ENCODE data around the gene FCGBP.

FCGBP gene

GRCh38 chr19:39942366-39942730, 7.9 kb upstream of the FCGBP start:
- no peak overlapping the region for H3K9ac ChIP-seq (ENCODE audit: low read length)
- no peaks in the 10 kb centered on the region for H3K27me3 ChIP-seq (ENCODE audit: control insufficient read depth in 1 of 2, insufficient read depth in 2 of 2, low read length in 2 of 2)
- H3K4me1 ChIP-seq (ENCODE audit: insufficient read depth, low read length), result no peaks in the 10 kb centered on the region
- H3K4me3 ChIP-seq (ENCODE audit: low read depth in 1 of 2, low read length in 2 of 2), result no peak overlapping the region
- H3K9me3 ChIP-seq (ENCODE audit: low read length), result no peaks in the 10 kb centered on the region
- H3K36me3 ChIP-seq (ENCODE audit: insufficient read depth, low read length), result no peaks in the 10 kb centered on the region
- H3K27ac ChIP-seq (ENCODE audit: low read depth, low read length), result no peak overlapping the region

- Histone ChIP-seq H3K9ac (ENCODE audit: low read length) (no peak overlapping the region), H3K4me1 (ENCODE audit: insufficient read depth, low read length) (no peaks in the 10 kb centered on the region), H3K27ac (ENCODE audit: low read depth, low read length) (no peak overlapping the region), H3K36me3 (ENCODE audit: insufficient read depth, low read length) (no peaks in the 10 kb centered on the region), H3K9me3 (ENCODE audit: low read length) (no peaks in the 10 kb centered on the region), H3K4me3 (ENCODE audit: low read depth in 1 of 2, low read length in 2 of 2) (no peak overlapping the region), H3K27me3 (ENCODE audit: control insufficient read depth in 1 of 2, insufficient read depth in 2 of 2, low read length in 2 of 2) (no peaks in the 10 kb centered on the region)
These were observed 7.4 kb upstream of the FCGBP start for GRCh38 chr19:39941615-39942365.

- Histone ChIP-seq H3K4me1 (ENCODE audit: insufficient read depth, low read length) (no peaks in the 10 kb centered on the region), H3K9ac (ENCODE audit: low read length) (no peak overlapping the region), H3K36me3 (ENCODE audit: insufficient read depth, low read length) (no peaks in the 10 kb centered on the region), H3K27ac (ENCODE audit: low read depth, low read length) (no peak overlapping the region), H3K27me3 (ENCODE audit: control insufficient read depth in 1 of 2, insufficient read depth in 2 of 2, low read length in 2 of 2) (peaks cover 0 to under 1% of the 10 kb centered on the region in 2 donors), H3K4me3 (ENCODE audit: low read depth in 1 of 2, low read length in 2 of 2) (no peak overlapping the region), H3K9me3 (ENCODE audit: low read length) (no peaks in the 10 kb centered on the region)
These were observed 6.7 kb upstream of the FCGBP start for GRCh38 chr19:39941151-39941550.

- H3K4me3 ChIP-seq (ENCODE audit: low read depth in 1 of 2, low read length in 2 of 2), result no peak overlapping the region
- no peak overlapping the region for H3K27ac ChIP-seq (ENCODE audit: low read depth, low read length)
- no peak overlapping the region for H3K9ac ChIP-seq (ENCODE audit: low read length)
- no peaks in the 10 kb centered on the region for H3K36me3 ChIP-seq (ENCODE audit: insufficient read depth, low read length)
- peaks cover 0 to 3% of the 10 kb centered on the region in 2 donors for H3K27me3 ChIP-seq (ENCODE audit: control insufficient read depth in 1 of 2, insufficient read depth in 2 of 2, low read length in 2 of 2)
- no peaks in the 10 kb centered on the region for H3K9me3 ChIP-seq (ENCODE audit: low read length)
- no peaks in the 10 kb centered on the region for H3K4me1 ChIP-seq (ENCODE audit: insufficient read depth, low read length)
These were observed 5.9 kb upstream of the FCGBP start for GRCh38 chr19:39940221-39940833.

- H3K4me1 ChIP-seq (ENCODE audit: insufficient read depth, low read length), result no peaks in the 10 kb centered on the region
These were observed 5.1 kb upstream of the FCGBP start for GRCh38 chr19:39939556-39939955.

GRCh38 chr19:39937787-39938186, 3.4 kb upstream of the FCGBP start:
- Histone ChIP-seq H3K27ac (ENCODE audit: low read depth, low read length) (no peak overlapping the region), H3K9me3 (ENCODE audit: low read length) (no peaks in the 10 kb centered on the region), H3K36me3 (ENCODE audit: insufficient read depth, low read length) (no peaks in the 10 kb centered on the region), H3K27me3 (ENCODE audit: control insufficient read depth in 1 of 2, insufficient read depth in 2 of 2, low read length in 2 of 2) (peaks cover 0 to 3% of the 10 kb centered on the region in 2 donors), H3K4me3 (ENCODE audit: low read depth in 1 of 2, low read length in 2 of 2) (no peak overlapping the region), H3K4me1 (ENCODE audit: insufficient read depth, low read length) (no peaks in the 10 kb centered on the region), H3K9ac (ENCODE audit: low read length) (no peak overlapping the region)

More at GRCh38 chr19:39939556-39939955, 5.1 kb upstream of the FCGBP start:
- Histone ChIP-seq H3K27me3 (ENCODE audit: control insufficient read depth in 1 of 2, insufficient read depth in 2 of 2, low read length in 2 of 2) (peaks cover 0 to 3% of the 10 kb centered on the region in 2 donors), H3K36me3 (ENCODE audit: insufficient read depth, low read length) (no peaks in the 10 kb centered on the region), H3K4me3 (ENCODE audit: low read depth in 1 of 2, low read length in 2 of 2) (no peak overlapping the region), H3K9me3 (ENCODE audit: low read length) (no peaks in the 10 kb centered on the region), H3K27ac (ENCODE audit: low read depth, low read length) (no peak overlapping the region), H3K9ac (ENCODE audit: low read length) (no peak overlapping the region)

GRCh38 chr19:39937094-39937720, 2.8 kb upstream of the FCGBP start:
- Histone ChIP-seq H3K27me3 (ENCODE audit: control insufficient read depth in 1 of 2, insufficient read depth in 2 of 2, low read length in 2 of 2) (peaks cover 0 to 3% of the 10 kb centered on the region in 2 donors), H3K9ac (ENCODE audit: low read length) (no peak overlapping the region), H3K4me3 (ENCODE audit: low read depth in 1 of 2, low read length in 2 of 2) (no peak overlapping the region), H3K36me3 (ENCODE audit: insufficient read depth, low read length) (no peaks in the 10 kb centered on the region), H3K9me3 (ENCODE audit: low read length) (no peaks in the 10 kb centered on the region), H3K4me1 (ENCODE audit: insufficient read depth, low read length) (no peaks in the 10 kb centered on the region), H3K27ac (ENCODE audit: low read depth, low read length) (no peak overlapping the region)

- no peak overlapping the region for H3K9ac ChIP-seq (ENCODE audit: low read length)
- no peak overlapping the region for H3K4me3 ChIP-seq (ENCODE audit: low read depth in 1 of 2, low read length in 2 of 2)
- H3K9me3 ChIP-seq (ENCODE audit: low read length), result no peaks in the 10 kb centered on the region
- no peaks in the 10 kb centered on the region for H3K36me3 ChIP-seq (ENCODE audit: insufficient read depth, low read length)
- H3K27ac ChIP-seq (ENCODE audit: low read depth, low read length), result no peak overlapping the region
- H3K4me1 ChIP-seq (ENCODE audit: insufficient read depth, low read length), result no peaks in the 10 kb centered on the region
- peaks cover 0 to 3% of the 10 kb centered on the region in 2 donors for H3K27me3 ChIP-seq (ENCODE audit: control insufficient read depth in 1 of 2, insufficient read depth in 2 of 2, low read length in 2 of 2)
These were observed 2.2 kb upstream of the FCGBP start for GRCh38 chr19:39936622-39937021.

GRCh38 chr19:39936020-39936419, 1.6 kb upstream of the FCGBP start:
- H3K4me1 ChIP-seq (ENCODE audit: insufficient read depth, low read length), result no peaks in the 10 kb centered on the region
- no peak overlapping the region for H3K9ac ChIP-seq (ENCODE audit: low read length)
- no peak overlapping the region for H3K27ac ChIP-seq (ENCODE audit: low read depth, low read length)
- H3K36me3 ChIP-seq (ENCODE audit: insufficient read depth, low read length), result no peaks in the 10 kb centered on the region
- H3K9me3 ChIP-seq (ENCODE audit: low read length), result no peaks in the 10 kb centered on the region
- peaks cover 0 to 3% of the 10 kb centered on the region in 2 donors for H3K27me3 ChIP-seq (ENCODE audit: control insufficient read depth in 1 of 2, insufficient read depth in 2 of 2, low read length in 2 of 2)
- no peak overlapping the region for H3K4me3 ChIP-seq (ENCODE audit: low read depth in 1 of 2, low read length in 2 of 2)

- peaks cover 0 to 3% of the 10 kb centered on the region in 2 donors for H3K27me3 ChIP-seq (ENCODE audit: control insufficient read depth in 1 of 2, insufficient read depth in 2 of 2, low read length in 2 of 2)
- H3K4me1 ChIP-seq (ENCODE audit: insufficient read depth, low read length), result no peaks in the 10 kb centered on the region
- H3K9me3 ChIP-seq (ENCODE audit: low read length), result no peaks in the 10 kb centered on the region
- no peak overlapping the region for H3K27ac ChIP-seq (ENCODE audit: low read depth, low read length)
- H3K4me3 ChIP-seq (ENCODE audit: low read depth in 1 of 2, low read length in 2 of 2), result no peak overlapping the region
- no peaks in the 10 kb centered on the region for H3K36me3 ChIP-seq (ENCODE audit: insufficient read depth, low read length)
- no peak overlapping the region for H3K9ac ChIP-seq (ENCODE audit: low read length)
These were observed 879 bp upstream of the FCGBP start for GRCh38 chr19:39935364-39935661.

GRCh38 chr19:39929750-39930149, 4.7 kb downstream of the FCGBP start:
- Histone ChIP-seq H3K4me3 (ENCODE audit: low read depth in 1 of 2, low read length in 2 of 2) (no peak overlapping the region), H3K27ac (ENCODE audit: low read depth, low read length) (no peak overlapping the region), H3K27me3 (ENCODE audit: control insufficient read depth in 1 of 2, insufficient read depth in 2 of 2, low read length in 2 of 2) (no peaks in the 10 kb centered on the region), H3K36me3 (ENCODE audit: insufficient read depth, low read length) (no peaks in the 10 kb centered on the region), H3K4me1 (ENCODE audit: insufficient read depth, low read length) (no peaks in the 10 kb centered on the region), H3K9me3 (ENCODE audit: low read length) (no peaks in the 10 kb centered on the region), H3K9ac (ENCODE audit: low read length) (no peak overlapping the region)

- Histone ChIP-seq H3K27me3 (ENCODE audit: control insufficient read depth in 1 of 2, insufficient read depth in 2 of 2, low read length in 2 of 2) (no peaks in the 10 kb centered on the region), H3K36me3 (ENCODE audit: insufficient read depth, low read length) (no peaks in the 10 kb centered on the region), H3K9ac (ENCODE audit: low read length) (no peak overlapping the region), H3K27ac (ENCODE audit: low read depth, low read length) (no peak overlapping the region), H3K4me3 (ENCODE audit: low read depth in 1 of 2, low read length in 2 of 2) (no peak overlapping the region), H3K9me3 (ENCODE audit: low read length) (no peaks in the 10 kb centered on the region), H3K4me1 (ENCODE audit: insufficient read depth, low read length) (no peaks in the 10 kb centered on the region)
These were observed 6.1 kb downstream of the FCGBP start for GRCh38 chr19:39928357-39928725.
